GM23338 (cell line): ENCODE data around the gene HDAC9. TPM values are rescaled to one million over a fixed set of nuclear protein-coding genes. Genes with fewer than 3 reads are reported as not detected.

Experiments used
- ATAC-seq: fragments of 200-7000 bp; cut with Tn5 transposase; 3 replicates; pipeline ENCODE4 v1.9.1; 2020
- DNase-seq: peaks from one replicate; pipeline ENCODE4 v3.0.0-alpha.2; 2015; ENCODE audit warnings: low spot score
- H2AFZ ChIP-seq: fragments of 200-600 bp; sonication (generic); 2 replicates; pipeline ENCODE4 v1.8.0; 2016; ENCODE audit warnings: antibody characterized with exemption, mild to moderate bottlenecking, moderate library complexity
- H3F3A ChIP-seq: fragments of 200-600 bp; sonication (generic); replicated peaks from 2 replicates; pipeline ENCODE4 v1.8.0; 2017; ENCODE audit warnings: antibody characterized with exemption, mixed run types, low read depth
- H3K27ac ChIP-seq: fragments of 200-600 bp; sonication (generic); 2 replicates; pipeline ENCODE4 v1.6.1; 2016; ENCODE audit warnings: low read depth
- H3K27me3 ChIP-seq: fragments of 200-600 bp; sonication (generic); 2 replicates; pipeline ENCODE4 v1.8.0; 2016; ENCODE audit warnings: mild to moderate bottlenecking, mixed run types, moderate library complexity; ENCODE audit not compliant: insufficient read depth
- H3K36me3 ChIP-seq: fragments of 200-600 bp; sonication (generic); 2 replicates; pipeline ENCODE4 v1.8.0; 2016; ENCODE audit warnings: mild to moderate bottlenecking; ENCODE audit not compliant: insufficient read depth
- H3K4me1 ChIP-seq: fragments of 200-600 bp; sonication (generic); 2 replicates; pipeline ENCODE4 v1.8.0; 2016; ENCODE audit warnings: mild to moderate bottlenecking, moderate library complexity; ENCODE audit not compliant: insufficient read depth
- H3K4me2 ChIP-seq: fragments of 200-600 bp; sonication (generic); 2 replicates; pipeline ENCODE4 v1.7.1; 2017; ENCODE audit warnings: mixed run types
- H3K4me3 ChIP-seq: fragments of 200-600 bp; sonication (generic); 2 replicates; pipeline ENCODE4 v1.6.1; 2016; ENCODE audit warnings: mixed run types
- H3K79me2 ChIP-seq: fragments of 200-600 bp; sonication (generic); replicated peaks from 2 replicates; pipeline ENCODE4 v1.8.0; 2017; ENCODE audit warnings: mild to moderate bottlenecking; ENCODE audit not compliant: insufficient read depth
- H3K9me2 ChIP-seq: fragments of 200-600 bp; sonication (generic); 2 replicates; pipeline ENCODE4 v1.8.0; 2017; ENCODE audit not compliant: insufficient read depth
- H4K20me1 ChIP-seq: fragments of 200-600 bp; sonication (generic); replicated peaks from 2 replicates; pipeline ENCODE4 v1.8.0; 2017; ENCODE audit warnings: mild to moderate bottlenecking; ENCODE audit not compliant: insufficient read depth
- H3K27ac Mint-ChIP-seq: 2 replicates; pipeline ENCODE4 v1.8.0; 2020; ENCODE audit warnings: inconsistent platforms, mild to moderate bottlenecking, moderate library complexity, mixed read lengths
- H3K27me3 Mint-ChIP-seq: 3 replicates; pipeline ENCODE4 v1.8.0; 2022; ENCODE audit warnings: low read depth, mild to moderate bottlenecking, moderate library complexity, mixed read lengths, inconsistent platforms; ENCODE audit not compliant: insufficient read depth, poor library complexity
- H3K36me3 Mint-ChIP-seq: 3 replicates; pipeline ENCODE4 v1.8.0; 2021; ENCODE audit warnings: low read depth, mild to moderate bottlenecking, inconsistent platforms, moderate library complexity, mixed read lengths
- H3K4me1 Mint-ChIP-seq: 3 replicates; pipeline ENCODE4 v1.8.0; 2020; ENCODE audit warnings: mild to moderate bottlenecking, inconsistent platforms, mixed read lengths
- H3K4me3 Mint-ChIP-seq: 3 replicates; pipeline ENCODE4 v1.8.0; 2021; ENCODE audit warnings: moderate library complexity, mild to moderate bottlenecking, inconsistent platforms, mixed read lengths
- H3K9me3 Mint-ChIP-seq: 3 replicates; pipeline ENCODE4 v1.8.0; 2020; ENCODE audit warnings: moderate library complexity, mild to moderate bottlenecking, inconsistent platforms, mixed read lengths
- CREB1 ChIP-seq: fragments of 250-450 bp; sonication (Bioruptor Pico); IDR thresholded peaks from 2 replicates; pipeline ENCODE4 v1.5.0; 2020; ENCODE audit warnings: low read depth, mild to moderate bottlenecking, moderate library complexity
- CTCF ChIP-seq, 2 experiments: fragments of 200-600 bp in 1 of 2; sonication (generic) in 1 of 2; conservative IDR thresholded peaks; 2 replicates each; pipeline versions ENCODE4 v1.5.1 to v1.6.1; 2016 to 2017; ENCODE audit warnings: antibody characterized with exemption in 2 of 2, low read depth in 2 of 2, mild to moderate bottlenecking in 2 of 2, moderate library complexity in 1 of 2
- ETS1 ChIP-seq: IDR thresholded peaks from 2 replicates; pipeline ENCODE4 v1.6.1; 2016; ENCODE audit warnings: antibody characterized with exemption
- EZH2 ChIP-seq: fragments of 200-600 bp; sonication (generic); IDR thresholded peaks from one replicate; pipeline ENCODE4 v1.8.0; 2017; ENCODE audit warnings: antibody characterized with exemption, mild to moderate bottlenecking, low read depth; ENCODE audit not compliant: unreplicated experiment
- EZH2phosphoT487 ChIP-seq: fragments of 200-600 bp; sonication (generic); IDR thresholded peaks from one replicate; pipeline ENCODE4 v1.8.1; 2018; ENCODE audit warnings: antibody characterized with exemption; ENCODE audit not compliant: unreplicated experiment
- JUNB ChIP-seq: IDR thresholded peaks from one replicate; pipeline ENCODE4 v1.6.1; 2016; ENCODE audit warnings: antibody characterized with exemption; ENCODE audit not compliant: unreplicated experiment
- POLR2AphosphoS5 ChIP-seq: IDR thresholded peaks from 2 replicates; pipeline ENCODE4 v1.6.1; 2016; ENCODE audit warnings: antibody characterized with exemption, low read depth
- REST ChIP-seq: IDR thresholded peaks from one replicate; pipeline ENCODE4 v1.6.1; 2018; ENCODE audit warnings: antibody characterized with exemption; ENCODE audit not compliant: unreplicated experiment
- STAT1 ChIP-seq: IDR thresholded peaks from one replicate; pipeline ENCODE4 v1.6.1; 2016; ENCODE audit warnings: antibody characterized with exemption; ENCODE audit not compliant: unreplicated experiment
- ZNF114 ChIP-seq: fragments of 250-450 bp; sonication (Bioruptor Pico); IDR thresholded peaks from 2 replicates; pipeline ENCODE4 v1.5.0; 2020; ENCODE audit warnings: mild to moderate bottlenecking, moderate library complexity
- ZNF462 ChIP-seq: fragments of 250-450 bp; sonication (Bioruptor Pico); IDR thresholded peaks from 2 replicates; pipeline ENCODE4 v1.5.0; 2020; ENCODE audit warnings: mild to moderate bottlenecking, moderate library complexity
- polyA plus RNA-seq: library from polyadenylated mRNA; unstranded; fragments of >200 nt; fragmentation: Nextera tagmentation; extraction: Ambion mirVana; gene quantifications from 2 replicates; pipeline ENCODE4 v1.2.1, GENCODE V29; 2016
- total RNA-seq: library from RNA; depleted of rRNA; stranded (reverse); fragments of >200 nt; shearing (Covaris generic); gene quantifications from 2 replicates; pipeline ENCODE4 v1.2.3, GENCODE V29; 2014

The HDAC9 gene
- total and polyA plus RNA-seq, 2 experiments from 2014 or later, result 8.3 to 18.5 TPM

GRCh38 chr7:18831419-18831818 lies 335.9 kb downstream of the HDAC9 start:
- Histone ChIP-seq H3K4me2 (no peak overlapping the region), H3K36me3 (no peaks in the 10 kb centered on the region), H4K20me1 (no peaks in the 10 kb centered on the region), H3K4me3 (no peak overlapping the region), H2AFZ (0 out of 2 replicates have a peak overlapping the region, but pooled peaks have one; percentile 29), H3K4me1 (no peaks in the 10 kb centered on the region; the same call in 1 of the 2 replicates), H3K79me2 (no peaks in the 10 kb centered on the region), H3K27ac (no peak overlapping the region), H3K27me3 (no peaks in the 10 kb centered on the region), H3K9me2 (no peaks in the 10 kb centered on the region), H3F3A (no peaks in the 10 kb centered on the region)
- no peaks in the 10 kb centered on the region for H3K36me3 Mint-ChIP-seq
- peaks cover 7% of the 10 kb centered on the region; the same call in 2 of the 3 replicates for H3K4me1 Mint-ChIP-seq
- DNase-seq, result no peak
- H3K27ac Mint-ChIP-seq, result no peak overlapping the region
- no peak for ATAC-seq
- H3K4me3 Mint-ChIP-seq, result no peak overlapping the region
- H3K9me3 Mint-ChIP-seq, result no peaks in the 10 kb centered on the region
- TF ChIP-seq EZH2phosphoT487 (no peak), ETS1 (no peak), ZNF114 (CRISPR knock-in tag) (no peak), STAT1 (no peak), CTCF (conservative IDR thresholded peaks at IDR 0.05; ENCODE audit: low read depth in 2 of 2) (no peak), POLR2AphosphoS5 (no peak), CREB1 (CRISPR knock-in tag) (no peak), JUNB (no peak), ZNF462 (no peak), EZH2 (no peak), REST (no peak)
- no peaks in the 10 kb centered on the region for H3K27me3 Mint-ChIP-seq
